Mesodermal cell (in vitro differentiated cells): ENCODE data around the gene KLHL8.

Source experiments
- H3K27ac ChIP-seq: 2 replicates; pipeline ENCODE4 v1.7.0; 2013; ENCODE audit warnings: mild to moderate bottlenecking, low read depth, low read length, moderate library complexity; ENCODE audit not compliant: severe bottlenecking
- H3K36me3 ChIP-seq: 2 replicates; pipeline ENCODE4 v1.7.1; 2013; ENCODE audit warnings: mild to moderate bottlenecking, low read length, moderate library complexity; ENCODE audit not compliant: control insufficient read depth, insufficient read depth
- H3K4me1 ChIP-seq: one replicate; pipeline ENCODE4 v1.7.1; 2013; ENCODE audit warnings: mild to moderate bottlenecking, low read length; ENCODE audit not compliant: insufficient read depth, control insufficient read depth, poor library complexity, severe bottlenecking
- H3K4me3 ChIP-seq: 2 replicates; pipeline ENCODE4 v1.7.0; 2013; ENCODE audit warnings: low read length, control low read depth, mild to moderate bottlenecking; ENCODE audit not compliant: insufficient read depth, poor library complexity, severe bottlenecking; ENCODE audit errors: extremely low read depth
- H3K9me3 ChIP-seq: 2 replicates; pipeline ENCODE4 v1.7.1; 2013; ENCODE audit warnings: mild to moderate bottlenecking, low read length, moderate library complexity; ENCODE audit not compliant: control insufficient read depth
- WGBS, 2 experiments: methylation state at CpG; one replicate each; pipeline ENCODE4 v1.1.5; 2013; ENCODE audit warnings: missing lambda C conversion rate in 2 of 2; ENCODE audit not compliant: insufficient coverage in 2 of 2; 5-methylcytosine and 5-hydroxymethylcytosine counted together

Gene KLHL8

DNA sequence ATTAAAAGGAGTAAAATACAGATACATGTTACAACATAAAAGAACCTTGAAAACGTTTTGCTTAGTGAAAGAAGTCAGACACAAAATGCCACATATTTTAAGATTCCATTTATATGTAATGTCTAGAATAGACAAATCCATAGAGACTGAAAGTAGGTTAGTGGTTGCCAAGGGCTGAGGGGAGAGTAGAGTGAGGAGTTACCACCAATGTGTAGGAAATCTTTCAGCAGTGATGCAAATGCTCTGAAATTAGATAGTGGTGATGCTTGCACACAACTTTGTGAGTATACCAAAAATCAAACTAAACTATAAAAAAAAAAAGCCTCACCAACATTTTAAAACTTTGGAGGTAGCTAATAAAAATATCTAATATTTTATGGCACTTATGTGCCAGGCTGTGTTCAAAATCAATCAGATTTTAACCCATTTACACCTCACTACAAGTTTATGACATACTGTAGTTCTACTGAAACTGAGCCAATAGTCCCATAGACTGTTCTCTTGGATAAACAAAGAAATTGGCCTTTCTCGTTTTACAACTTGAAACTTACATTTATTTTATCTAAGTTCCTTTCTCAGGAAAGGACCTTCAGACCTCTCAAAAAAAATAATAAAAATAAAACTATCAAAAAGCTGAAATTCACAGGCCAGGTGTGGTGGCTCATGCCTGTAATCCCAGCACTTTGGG is 29.1 kb upstream of the KLHL8 start:
- Histone ChIP-seq H3K4me3 (no peak overlapping the region), H3K36me3 (no peaks in the 10 kb centered on the region), H3K27ac (no peak overlapping the region), H3K9me3 (no peaks in the 10 kb centered on the region), H3K4me1 (no peaks in the 10 kb centered on the region)
- WGBS, 2 experiments = 86% methylated on average over 1 of the region's 2 CpGs; no CpG with 5 or more reads in 1 of the 2 experiments

DNA sequence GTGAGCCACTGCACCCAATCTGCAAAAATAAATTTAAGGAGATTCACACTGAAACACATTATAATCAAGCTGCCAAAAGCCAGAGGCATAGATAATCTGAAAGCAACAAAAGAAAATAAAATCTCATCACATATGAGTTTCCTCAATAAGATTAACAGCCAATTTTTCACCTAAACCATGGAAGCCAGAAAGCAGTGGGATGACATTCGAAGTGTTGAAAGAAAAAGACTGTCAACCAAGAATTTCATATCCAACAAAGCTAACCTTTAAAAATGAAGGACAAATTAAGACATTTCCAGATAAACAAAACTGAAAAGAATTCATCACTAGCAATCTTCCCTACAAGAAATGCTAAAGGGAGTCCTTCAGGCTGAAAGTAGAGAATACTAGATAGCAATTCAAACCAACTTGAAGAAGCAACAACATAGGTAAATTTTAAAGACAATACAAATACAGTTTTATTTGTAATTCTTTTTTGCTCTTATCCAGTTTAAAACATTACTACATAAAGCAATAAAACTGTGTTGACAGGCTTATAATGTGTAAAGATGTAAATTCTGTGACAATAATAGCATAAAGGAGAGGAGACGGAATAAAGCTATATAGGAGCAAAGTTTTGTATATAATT is 23.1 kb upstream of the KLHL8 start:
- H3K4me1 ChIP-seq = peaks cover 5% of the 10 kb centered on the region
- 85 to 100% methylated on average over 1 to 2 of the region's 2 CpGs for WGBS, 2 experiments
- no peaks in the 10 kb centered on the region for H3K36me3 ChIP-seq
- H3K27ac ChIP-seq = no peak overlapping the region
- no peak overlapping the region for H3K4me3 ChIP-seq
- peaks cover 18% of the 10 kb centered on the region for H3K9me3 ChIP-seq

DNA sequence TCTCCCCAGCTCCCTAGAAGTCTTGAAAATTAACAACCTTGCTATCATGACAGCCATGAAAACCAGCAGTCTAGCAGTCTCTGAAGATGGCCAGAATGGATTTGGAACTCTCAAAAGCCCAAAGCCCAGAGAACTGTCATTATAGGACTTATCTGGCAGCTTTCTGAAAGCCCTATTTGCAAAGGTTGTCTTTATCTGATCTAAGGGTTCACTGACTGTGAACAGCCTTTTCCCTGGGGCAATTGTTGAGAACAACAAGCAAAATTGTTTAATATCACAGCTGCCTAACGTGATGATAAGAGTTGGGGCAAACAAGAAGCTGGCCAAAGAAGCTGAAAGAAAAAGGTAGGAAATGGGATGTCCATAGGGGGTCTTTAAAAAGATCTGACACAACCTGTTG is 20.9 kb upstream of the KLHL8 start:
- 71% methylated on average over 1 of the region's 1 CpG for whole genome bisulfite sequencing, 2 experiments
- Histone ChIP-seq H3K4me1 (peaks cover 5% of the 10 kb centered on the region), H3K4me3 (no peak overlapping the region), H3K27ac (no peak overlapping the region), H3K36me3 (no peaks in the 10 kb centered on the region), H3K9me3 (peaks cover 18% of the 10 kb centered on the region)

DNA sequence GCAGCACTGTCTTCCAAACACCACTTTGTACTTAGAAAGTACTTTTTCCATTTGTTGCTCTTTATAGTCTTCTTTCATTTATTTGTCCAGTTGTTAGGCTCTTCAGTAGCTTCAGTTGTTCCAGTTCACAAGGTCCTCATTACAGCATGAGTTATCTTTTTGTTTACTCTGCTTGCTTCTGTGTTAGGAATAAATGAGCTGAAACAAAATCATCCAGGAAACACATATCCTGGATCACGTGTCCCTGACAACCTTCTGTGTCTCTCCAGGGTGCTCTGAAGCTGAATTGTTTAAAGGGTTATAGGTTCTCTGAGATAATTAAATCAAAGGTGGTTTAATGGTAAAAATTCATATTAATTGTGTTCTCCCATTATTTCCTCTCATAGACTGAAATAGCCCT is 19.9 kb upstream of the KLHL8 start:
- no CpG with 5 or more reads among the region's 1 CpG for WGBS, 2 experiments
- Histone ChIP-seq H3K27ac (no peak overlapping the region), H3K9me3 (peaks cover 18% of the 10 kb centered on the region), H3K4me1 (peaks cover 5% of the 10 kb centered on the region), H3K36me3 (no peaks in the 10 kb centered on the region), H3K4me3 (no peak overlapping the region)

DNA sequence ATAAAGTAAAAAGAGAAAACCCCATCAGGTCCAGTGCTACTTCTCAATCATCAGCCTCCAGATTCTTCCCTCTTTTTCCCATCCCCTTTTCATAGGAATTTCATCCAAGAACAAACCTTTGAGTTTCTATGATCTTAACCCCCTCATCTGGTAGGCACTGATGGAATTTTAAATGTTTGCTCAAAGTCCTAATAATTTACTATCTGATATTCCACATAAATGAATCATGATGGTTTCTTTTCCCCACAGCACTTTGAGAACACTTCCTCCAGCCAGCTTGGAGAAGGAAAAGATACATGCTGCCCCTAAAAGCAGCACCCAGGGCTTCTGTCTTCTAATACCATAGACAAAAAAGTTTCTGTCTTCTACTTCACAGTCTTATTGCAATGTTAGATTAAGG is 19.4 kb upstream of the KLHL8 start:
- Histone ChIP-seq H3K27ac (no peak overlapping the region), H3K36me3 (no peaks in the 10 kb centered on the region), H3K4me3 (no peak overlapping the region), H3K4me1 (peaks cover 5% of the 10 kb centered on the region), H3K9me3 (peaks cover 18% of the 10 kb centered on the region)

DNA sequence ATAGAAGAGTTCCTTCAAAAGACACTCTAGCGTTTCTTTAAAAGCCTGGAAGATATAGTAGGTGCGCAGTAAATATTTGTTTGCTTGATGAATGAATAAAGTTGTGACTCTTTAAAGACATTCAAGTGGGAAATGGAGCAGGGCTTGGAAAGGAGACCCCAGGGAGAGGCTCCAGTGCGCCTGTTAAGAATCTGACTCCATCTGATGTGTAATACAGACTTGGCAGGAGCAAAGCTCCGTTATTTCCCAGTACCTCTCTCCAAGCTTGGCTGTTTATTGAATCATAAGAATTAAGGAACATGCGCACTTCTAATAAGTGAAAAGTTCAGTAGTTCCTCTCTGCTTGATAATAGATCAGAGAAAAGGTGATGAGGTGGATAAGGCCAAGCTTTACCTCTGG is 18.8 kb upstream of the KLHL8 start:
- no peak overlapping the region for H3K4me3 ChIP-seq
- 86 to 95% methylated on average over 3 to 4 of the region's 5 CpGs for WGBS, 2 experiments
- H3K9me3 ChIP-seq = peaks cover 18% of the 10 kb centered on the region
- H3K36me3 ChIP-seq = no peaks in the 10 kb centered on the region
- H3K27ac ChIP-seq = no peak overlapping the region
- H3K4me1 ChIP-seq = peaks cover 5% of the 10 kb centered on the region

DNA sequence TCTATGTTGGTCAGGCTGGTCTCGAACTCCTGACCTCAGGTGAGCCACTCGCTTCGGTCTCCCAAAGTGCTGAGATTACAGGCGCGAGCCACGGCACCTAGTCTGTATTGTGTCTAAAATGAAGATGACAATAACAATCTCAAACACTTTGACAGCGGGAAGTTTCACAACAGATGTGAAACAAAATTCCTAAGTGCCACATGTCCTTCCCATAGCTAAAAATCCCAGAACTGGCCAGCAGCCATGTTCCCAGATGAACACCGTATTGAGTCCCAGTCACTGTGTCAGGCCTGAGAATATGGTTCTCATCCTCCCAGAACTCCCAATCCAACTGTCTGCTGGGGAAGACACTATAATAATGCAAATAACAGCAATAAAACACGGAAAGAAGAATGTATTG is 16.4 kb upstream of the KLHL8 start:
- H3K4me1 ChIP-seq = peaks cover 5% of the 10 kb centered on the region
- no peaks in the 10 kb centered on the region for H3K36me3 ChIP-seq
- no peaks in the 10 kb centered on the region for H3K9me3 ChIP-seq
- no peak overlapping the region for H3K27ac ChIP-seq
- WGBS, 2 experiments = 95% methylated on average over 5 to 6 of the region's 9 CpGs
- H3K4me3 ChIP-seq = no peak overlapping the region

DNA sequence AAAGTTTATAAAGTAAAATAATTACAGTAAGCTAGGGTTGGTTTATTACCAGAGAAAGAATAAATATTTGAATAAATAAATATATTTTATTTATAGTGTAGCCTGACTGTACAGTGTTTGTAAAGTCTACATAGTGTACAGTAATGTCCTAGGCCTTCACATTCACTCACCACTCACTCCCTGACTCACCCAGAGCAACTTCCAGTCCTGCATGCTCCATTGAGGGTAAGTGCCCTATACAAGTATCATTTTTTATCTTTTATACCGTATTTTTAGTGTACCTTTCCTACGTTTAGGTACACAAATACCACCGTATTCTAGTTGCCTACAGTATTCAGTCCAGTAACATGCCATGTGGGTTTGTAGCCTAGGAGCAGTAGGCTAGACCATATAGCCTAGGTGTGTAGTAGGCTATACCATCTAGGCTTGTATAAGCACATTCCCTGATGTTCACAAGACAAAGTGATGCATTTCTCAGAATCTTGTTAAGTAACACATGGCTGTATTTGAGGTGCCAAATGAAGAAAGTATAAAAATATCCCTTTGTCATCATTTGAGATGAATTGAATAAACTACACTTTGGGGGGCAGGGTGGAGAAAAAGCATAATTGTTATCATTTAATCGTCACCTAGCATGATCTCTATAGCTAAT is 14.7 kb upstream of the KLHL8 start:
- H3K27ac ChIP-seq = no peak overlapping the region
- H3K4me1 ChIP-seq = peaks cover 4% of the 10 kb centered on the region
- no peaks in the 10 kb centered on the region for H3K36me3 ChIP-seq
- H3K4me3 ChIP-seq = peak overlapping the region; percentile 14
- WGBS, 2 experiments = 89 to 100% methylated on average over 1 to 3 of the region's 4 CpGs
- H3K9me3 ChIP-seq = no peaks in the 10 kb centered on the region

DNA sequence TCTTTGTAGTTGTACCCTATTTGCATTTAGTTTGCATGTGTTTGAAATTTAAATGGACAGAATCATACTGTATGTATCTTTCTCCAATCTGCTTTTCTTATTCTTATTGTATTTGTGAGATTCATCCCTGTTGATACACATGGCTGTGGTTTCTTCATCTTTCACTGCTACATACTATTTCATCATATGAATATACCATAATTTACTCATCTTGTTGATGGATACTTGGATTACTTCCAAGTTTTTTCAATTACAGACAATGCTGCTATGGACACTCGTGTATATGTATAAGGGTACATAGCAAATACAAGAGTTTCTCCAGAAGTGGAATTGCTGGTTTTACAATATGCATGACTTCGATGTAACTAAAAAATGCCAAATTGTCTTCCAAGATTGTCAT is 11.8 kb upstream of the KLHL8 start:
- Histone ChIP-seq H3K4me1 (no peaks in the 10 kb centered on the region), H3K36me3 (no peaks in the 10 kb centered on the region), H3K27ac (no peak overlapping the region), H3K9me3 (no peaks in the 10 kb centered on the region), H3K4me3 (no peak overlapping the region)
- WGBS, 2 experiments = 86 to 100% methylated on average over 1 to 2 of the region's 2 CpGs

DNA sequence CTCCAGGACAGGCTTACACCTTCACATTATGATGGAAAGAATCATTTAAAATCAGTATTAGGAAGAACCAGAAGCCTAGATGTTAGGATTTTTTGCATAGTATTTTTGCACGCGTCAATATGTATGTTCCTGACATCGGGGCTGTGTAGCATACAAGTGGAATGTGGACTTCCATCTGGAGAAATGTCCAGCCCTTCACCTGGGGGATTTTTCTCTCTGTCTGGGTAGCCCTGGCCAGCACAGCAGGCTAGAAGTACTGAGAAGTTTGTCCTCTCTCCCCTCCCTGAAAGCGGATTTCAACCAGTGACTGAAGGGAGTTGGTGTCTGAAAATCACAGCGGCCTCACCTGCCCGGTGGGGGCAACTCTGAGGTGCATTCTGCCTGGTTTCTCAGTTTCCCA is 10.4 kb upstream of the KLHL8 start:
- 85 to 93% methylated on average over 5 to 6 of the region's 6 CpGs for WGBS, 2 experiments
- H3K27ac ChIP-seq = no peak overlapping the region
- no peaks in the 10 kb centered on the region for H3K36me3 ChIP-seq
- H3K4me3 ChIP-seq = no peak overlapping the region
- H3K9me3 ChIP-seq = no peaks in the 10 kb centered on the region
- no peaks in the 10 kb centered on the region for H3K4me1 ChIP-seq

DNA sequence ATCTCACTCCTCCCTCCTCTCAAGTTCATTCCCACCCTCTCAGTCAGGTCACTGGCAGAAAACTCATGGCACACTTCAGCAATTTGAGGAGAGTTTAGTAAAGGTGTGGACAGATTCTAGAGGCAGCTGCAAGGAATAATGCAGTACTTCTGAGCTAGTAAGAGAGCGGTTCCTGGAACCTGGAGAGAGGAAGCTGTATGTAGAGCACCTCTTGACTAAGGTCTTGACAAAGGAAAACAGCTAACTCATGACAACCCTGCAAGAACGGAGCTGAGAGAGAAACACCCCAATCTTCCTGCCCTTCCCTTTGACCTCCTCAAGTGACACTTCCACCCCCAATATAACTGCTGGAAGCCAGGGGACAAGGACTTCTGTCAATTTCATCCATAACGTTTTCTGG is 9.6 kb upstream of the KLHL8 start:
- no peaks in the 10 kb centered on the region for H3K4me1 ChIP-seq
- no peak overlapping the region for H3K4me3 ChIP-seq
- no peaks in the 10 kb centered on the region for H3K36me3 ChIP-seq
- 83 to 100% methylated on average over 2 of the region's 3 CpGs for WGBS, 2 experiments
- H3K27ac ChIP-seq = no peak overlapping the region
- H3K9me3 ChIP-seq = no peaks in the 10 kb centered on the region
